HG02884 (cell line): Measurements from ENCODE around the gene AQP12A.

Experiments used
- ATAC-seq: cut with Tn5 transposase; IDR thresholded peaks from one replicate; pipeline ENCODE4 v1.9.1; 2021; ENCODE audit warnings: mild to moderate bottlenecking, moderate library complexity; ENCODE audit not compliant: unreplicated experiment

The AQP12A gene

GRCh38 chr2:240722376-240722775 is 30.7 kb downstream of the AQP12A start:
- ATAC-seq: no peak

- no peak for ATAC-seq
Measured at GRCh38 chr2:240722796-240723735, 31.4 kb downstream of the AQP12A start.

DNA sequence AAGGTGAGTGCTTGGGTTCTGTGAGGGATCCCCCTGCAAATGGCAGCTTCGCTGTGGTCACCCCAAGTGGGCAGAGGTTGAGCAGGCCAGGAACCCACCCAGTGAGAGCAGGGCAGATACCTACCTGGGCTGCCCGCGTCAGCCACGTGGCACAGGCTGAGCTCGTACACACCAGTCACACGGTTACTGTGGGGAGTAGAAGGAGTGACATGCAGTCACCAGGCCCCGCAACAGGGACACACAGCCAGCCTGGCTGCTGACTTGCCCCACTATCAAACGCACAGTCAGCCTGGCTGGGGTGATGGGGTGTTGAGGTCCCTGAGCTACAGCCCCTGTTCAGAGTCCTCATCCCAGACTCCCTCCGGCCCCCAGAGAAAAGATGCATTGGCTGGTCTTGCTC is 32.2 kb downstream of the AQP12A start:
- ATAC-seq: no peak

DNA sequence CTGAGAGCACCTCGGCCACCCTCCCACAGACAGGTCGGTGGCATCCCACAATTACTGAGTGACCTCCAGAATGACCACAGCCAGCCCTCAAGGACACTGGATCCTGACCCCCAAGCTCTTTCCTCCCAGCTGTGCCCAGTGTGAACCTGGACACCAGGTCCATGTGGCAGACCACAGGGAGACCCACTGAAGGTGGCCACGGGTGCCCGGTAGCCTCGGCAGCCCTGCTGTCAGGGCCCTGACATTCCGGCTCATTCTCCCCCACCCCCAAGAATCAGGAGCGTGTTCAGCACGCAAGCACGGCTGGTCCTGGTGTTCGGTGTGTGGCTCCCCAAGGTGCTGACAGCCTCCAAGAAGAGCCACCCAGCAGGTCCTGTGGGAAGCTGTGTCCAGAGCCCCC is 32.8 kb downstream of the AQP12A start:
- ATAC-seq: no peak

GRCh38 chr2:240725266-240725665 is 33.6 kb downstream of the AQP12A start:
- ATAC-seq: no peak

DNA sequence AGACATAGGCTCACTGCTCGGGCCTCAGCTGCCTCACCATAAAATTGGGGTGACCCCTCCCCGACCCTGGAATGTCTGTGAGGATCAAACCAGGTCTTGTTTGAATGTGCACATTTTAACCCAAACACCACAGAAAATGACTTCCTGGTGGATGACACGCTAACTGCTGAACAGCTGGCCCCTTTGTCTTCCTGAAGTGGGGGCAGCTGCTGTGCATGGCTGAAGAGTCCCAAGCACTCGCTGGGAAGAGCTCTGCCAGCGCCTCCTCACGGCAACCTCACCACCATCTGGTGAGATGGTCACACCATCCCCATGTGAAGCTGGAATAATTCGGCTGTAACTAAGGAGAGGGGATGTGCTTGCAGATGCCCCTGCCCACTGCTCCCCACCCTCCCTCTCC is 34.0 kb downstream of the AQP12A start:
- no peak for ATAC-seq

GRCh38 chr2:240726876-240727275 is 35.2 kb downstream of the AQP12A start:
- no peak for ATAC-seq

DNA sequence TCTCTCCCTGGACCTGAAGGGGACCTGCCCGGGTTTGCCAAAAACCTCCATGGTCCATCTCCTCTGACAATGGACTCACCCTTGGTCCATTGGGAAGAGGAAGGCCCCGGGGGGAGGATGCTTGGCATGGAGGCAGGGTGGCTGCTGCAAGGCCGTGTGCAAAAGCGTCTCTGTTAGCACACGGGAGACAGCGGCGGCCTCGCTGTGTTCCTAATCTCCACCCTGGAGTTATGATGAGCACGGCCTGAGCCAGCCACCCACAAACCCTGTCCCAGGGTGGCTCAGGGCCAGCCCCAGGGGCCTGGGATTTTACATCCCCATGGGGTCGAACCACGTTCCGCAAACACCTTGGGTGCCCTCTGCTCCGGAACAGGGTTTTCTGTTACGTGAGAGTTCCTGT is 35.8 kb downstream of the AQP12A start:
- ATAC-seq: no peak

- no peak for ATAC-seq
Measured at GRCh38 chr2:240727913-240728312, 36.2 kb downstream of the AQP12A start.

GRCh38 chr2:240728361-240728760 is 36.7 kb downstream of the AQP12A start:
- ATAC-seq: no peak

- no peak for ATAC-seq
Measured at GRCh38 chr2:240728827-240729226, 37.2 kb downstream of the AQP12A start.

GRCh38 chr2:240730501-240731177 is 39.0 kb downstream of the AQP12A start:
- no peak for ATAC-seq

GRCh38 chr2:240731178-240731545 is 39.5 kb downstream of the AQP12A start:
- ATAC-seq: no peak

GRCh38 chr2:240732184-240732583 is 40.5 kb downstream of the AQP12A start:
- ATAC-seq: no peak

DNA sequence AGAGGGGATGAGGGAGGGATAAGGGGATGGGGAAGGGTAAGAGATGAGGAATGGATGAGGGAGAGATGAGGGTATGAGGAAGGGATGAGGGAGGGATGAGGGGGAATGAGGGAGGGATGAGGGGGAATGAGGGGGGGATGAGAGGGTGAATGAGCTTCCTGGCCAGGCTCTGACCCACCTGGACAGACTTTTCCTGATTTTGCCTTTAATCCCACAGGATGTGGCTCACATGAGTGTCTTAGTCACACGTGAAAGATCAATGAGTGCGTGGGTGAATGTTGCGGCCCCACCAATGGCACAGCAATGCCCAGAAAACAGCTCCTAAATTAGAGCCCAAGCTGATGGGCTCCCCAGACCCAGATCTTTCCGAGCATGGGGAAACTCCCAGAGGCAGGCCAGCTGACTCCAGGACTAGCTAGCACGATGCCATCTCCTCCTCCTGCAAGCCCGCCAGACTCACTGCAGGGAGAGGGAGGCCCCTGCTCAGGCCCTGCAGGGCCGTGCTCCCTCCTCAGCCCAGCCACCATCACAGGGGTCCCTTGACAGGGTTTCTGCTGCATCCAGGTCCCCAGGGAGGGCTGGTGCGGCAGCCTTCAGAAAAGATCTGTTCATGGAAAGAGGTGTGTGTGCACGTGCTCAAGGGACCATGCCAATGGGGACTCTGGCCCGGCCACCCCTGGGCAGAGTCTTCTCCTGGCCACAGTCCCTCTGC is 41.4 kb downstream of the AQP12A start:
- no peak for ATAC-seq

GRCh38 chr2:240733803-240734495 is 42.3 kb downstream of the AQP12A start:
- no peak for ATAC-seq

GRCh38 chr2:240734756-240735155 is 43.1 kb downstream of the AQP12A start:
- no peak for ATAC-seq

DNA sequence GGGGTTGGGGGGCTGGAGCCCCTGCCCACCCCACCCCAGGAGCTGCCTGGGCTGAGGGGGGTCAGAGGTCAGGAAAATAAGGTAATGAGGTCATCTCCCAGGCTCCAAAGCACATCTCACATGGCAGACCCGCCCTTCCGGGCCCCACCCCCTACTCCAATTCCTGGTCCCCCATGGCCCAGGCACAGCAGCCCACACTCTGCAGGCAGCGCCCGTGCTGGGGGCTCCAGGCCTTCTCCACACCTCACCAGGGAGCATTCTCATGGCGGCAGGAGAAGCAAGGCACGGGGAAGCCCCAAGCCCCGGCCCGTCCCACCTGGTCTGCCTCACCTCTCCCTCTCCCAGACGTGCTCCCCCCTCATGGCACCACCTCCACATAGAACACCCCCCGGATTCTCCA is 43.8 kb downstream of the AQP12A start:
- no peak for ATAC-seq

DNA sequence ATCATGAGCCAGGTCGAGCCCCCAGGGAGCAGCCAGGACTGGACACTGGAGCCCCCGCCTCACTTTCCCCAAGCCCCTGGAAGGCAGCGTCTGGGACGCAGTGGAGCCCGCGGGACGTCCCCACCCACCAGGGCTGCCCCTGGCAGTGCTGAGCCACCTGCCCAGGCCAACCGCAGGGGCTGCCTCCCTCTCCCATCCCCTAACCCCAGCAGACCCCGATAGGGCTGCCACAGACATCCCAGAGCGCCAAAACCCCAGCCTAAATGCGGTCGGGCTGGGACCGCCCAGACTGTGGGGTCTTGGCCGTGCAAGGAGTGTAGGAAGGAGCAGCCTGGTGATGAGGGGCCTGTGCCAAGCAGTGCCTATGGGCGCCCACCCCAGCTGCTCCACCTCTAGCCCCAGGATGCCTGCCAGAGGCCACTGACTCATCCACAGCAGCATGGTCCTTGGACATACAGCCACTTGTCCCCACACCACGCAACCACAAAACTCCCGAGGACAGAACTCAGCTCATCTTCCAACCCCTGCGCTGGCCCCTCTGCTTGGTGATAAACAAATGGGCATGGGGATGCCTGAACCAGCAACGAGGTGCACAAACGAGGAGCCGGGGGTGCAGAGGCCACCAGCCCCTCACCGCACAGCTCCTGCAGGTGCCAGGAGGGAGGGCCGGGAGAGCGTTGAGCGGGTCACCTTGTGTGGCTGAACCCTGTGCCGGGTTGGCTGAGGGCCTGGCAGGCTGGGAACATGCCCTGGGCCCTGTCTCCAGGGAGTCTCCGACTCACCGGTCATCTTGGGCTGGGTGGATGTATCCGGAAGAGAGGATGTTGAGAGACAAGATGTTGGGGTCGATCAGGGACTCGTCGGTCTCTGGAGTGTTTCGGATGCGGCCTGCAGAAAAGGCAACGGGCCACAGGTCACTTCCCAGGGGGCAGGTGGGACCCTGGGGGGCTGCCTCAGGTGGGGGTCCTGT is 44.9 kb downstream of the AQP12A start:
- ATAC-seq: no peak

GRCh38 chr2:240737512-240737911 is 45.8 kb downstream of the AQP12A start:
- no peak for ATAC-seq
